Subcutaneous adipose tissue (tissue), 4 donors: ENCODE results near the gene PCK2. TPM values are rescaled to one million over a fixed set of nuclear protein-coding genes. Genes with fewer than 3 reads are reported as not detected.

Source experiments
- total RNA-seq, 4 donors: library from RNA; depleted of rRNA; stranded (reverse); fragments of >200 nt; gene quantifications; one replicate each; pipeline ENCODE4 v1.1.0, GENCODE V29; 2016
- TF ChIP-seq, protein P1 (sequence below): fragments of 450-650 bp; IDR thresholded peaks from one replicate; pipeline ENCODE4 v1.5.1; 2016; ENCODE audit warnings: low read depth, mild to moderate bottlenecking, control low read depth, antibody characterized with exemption, moderate library complexity

Gene PCK2
- total RNA-seq, 4 donors from 2014 or later: 24.0 to 125 (median 53.1) TPM

- TF ChIP-seq, protein P1, sequence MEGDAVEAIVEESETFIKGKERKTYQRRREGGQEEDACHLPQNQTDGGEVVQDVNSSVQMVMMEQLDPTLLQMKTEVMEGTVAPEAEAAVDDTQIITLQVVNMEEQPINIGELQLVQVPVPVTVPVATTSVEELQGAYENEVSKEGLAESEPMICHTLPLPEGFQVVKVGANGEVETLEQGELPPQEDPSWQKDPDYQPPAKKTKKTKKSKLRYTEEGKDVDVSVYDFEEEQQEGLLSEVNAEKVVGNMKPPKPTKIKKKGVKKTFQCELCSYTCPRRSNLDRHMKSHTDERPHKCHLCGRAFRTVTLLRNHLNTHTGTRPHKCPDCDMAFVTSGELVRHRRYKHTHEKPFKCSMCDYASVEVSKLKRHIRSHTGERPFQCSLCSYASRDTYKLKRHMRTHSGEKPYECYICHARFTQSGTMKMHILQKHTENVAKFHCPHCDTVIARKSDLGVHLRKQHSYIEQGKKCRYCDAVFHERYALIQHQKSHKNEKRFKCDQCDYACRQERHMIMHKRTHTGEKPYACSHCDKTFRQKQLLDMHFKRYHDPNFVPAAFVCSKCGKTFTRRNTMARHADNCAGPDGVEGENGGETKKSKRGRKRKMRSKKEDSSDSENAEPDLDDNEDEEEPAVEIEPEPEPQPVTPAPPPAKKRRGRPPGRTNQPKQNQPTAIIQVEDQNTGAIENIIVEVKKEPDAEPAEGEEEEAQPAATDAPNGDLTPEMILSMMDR: no peak
Observed at GRCh38 chr14:24075485-24076301, 18.4 kb upstream of the PCK2 start.

DNA sequence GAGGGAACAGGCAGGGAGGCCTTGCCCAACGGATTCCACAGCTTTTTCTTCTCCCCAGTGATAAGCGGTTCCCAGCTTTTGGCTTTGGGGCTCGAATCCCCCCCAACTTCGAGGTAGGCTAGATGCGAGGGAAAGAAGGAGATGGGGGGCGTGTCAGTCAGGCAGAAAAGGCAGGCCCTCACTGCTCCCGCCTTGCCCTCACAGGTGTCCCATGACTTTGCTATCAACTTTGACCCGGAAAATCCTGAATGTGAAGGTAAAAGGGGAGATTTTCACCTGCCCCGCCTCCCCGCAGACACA lies 17.9 kb upstream of the PCK2 start:
- TF ChIP-seq, protein P1: no peak

- TF ChIP-seq, protein P1: no peak
Observed at GRCh38 chr14:24077086-24077485, 17.0 kb upstream of the PCK2 start.

GRCh38 chr14:24078146-24078545 lies 16.0 kb upstream of the PCK2 start:
- TF ChIP-seq, protein P1: no peak

DNA sequence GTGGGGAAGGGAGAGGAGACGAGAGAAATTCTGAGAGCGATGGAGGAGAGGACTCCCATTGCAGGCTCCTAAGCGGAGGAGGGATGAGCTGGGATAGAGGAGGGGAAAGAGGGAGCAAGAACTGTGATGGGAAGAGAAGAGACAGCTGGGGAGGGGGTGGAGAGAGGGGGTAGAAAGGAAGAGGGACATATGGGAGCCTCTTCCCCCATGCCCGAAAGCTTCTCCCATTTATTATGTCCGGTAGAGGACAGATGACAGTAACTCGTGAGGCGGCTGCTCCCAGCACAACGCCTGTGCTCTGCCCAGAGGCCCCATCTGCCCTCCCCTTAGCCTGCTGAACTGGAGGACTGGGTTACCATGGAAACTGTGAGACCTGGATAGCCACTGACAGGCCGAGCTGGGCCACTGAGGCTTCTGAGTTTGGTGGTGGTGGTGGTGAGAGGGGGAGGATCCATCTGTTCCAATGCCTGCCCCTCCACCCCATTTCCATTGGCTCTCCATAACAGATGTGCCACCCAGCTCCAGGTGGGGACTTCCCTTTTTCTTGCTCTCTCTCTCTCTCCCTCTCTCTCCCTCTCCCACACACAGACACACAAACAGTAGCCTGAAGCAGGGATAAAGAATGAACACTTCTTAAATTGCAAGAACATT lies 14.5 kb upstream of the PCK2 start:
- TF ChIP-seq, protein P1: no peak

- TF ChIP-seq, protein P1: no peak
Observed at GRCh38 chr14:24080142-24080530, 14.0 kb upstream of the PCK2 start.

DNA sequence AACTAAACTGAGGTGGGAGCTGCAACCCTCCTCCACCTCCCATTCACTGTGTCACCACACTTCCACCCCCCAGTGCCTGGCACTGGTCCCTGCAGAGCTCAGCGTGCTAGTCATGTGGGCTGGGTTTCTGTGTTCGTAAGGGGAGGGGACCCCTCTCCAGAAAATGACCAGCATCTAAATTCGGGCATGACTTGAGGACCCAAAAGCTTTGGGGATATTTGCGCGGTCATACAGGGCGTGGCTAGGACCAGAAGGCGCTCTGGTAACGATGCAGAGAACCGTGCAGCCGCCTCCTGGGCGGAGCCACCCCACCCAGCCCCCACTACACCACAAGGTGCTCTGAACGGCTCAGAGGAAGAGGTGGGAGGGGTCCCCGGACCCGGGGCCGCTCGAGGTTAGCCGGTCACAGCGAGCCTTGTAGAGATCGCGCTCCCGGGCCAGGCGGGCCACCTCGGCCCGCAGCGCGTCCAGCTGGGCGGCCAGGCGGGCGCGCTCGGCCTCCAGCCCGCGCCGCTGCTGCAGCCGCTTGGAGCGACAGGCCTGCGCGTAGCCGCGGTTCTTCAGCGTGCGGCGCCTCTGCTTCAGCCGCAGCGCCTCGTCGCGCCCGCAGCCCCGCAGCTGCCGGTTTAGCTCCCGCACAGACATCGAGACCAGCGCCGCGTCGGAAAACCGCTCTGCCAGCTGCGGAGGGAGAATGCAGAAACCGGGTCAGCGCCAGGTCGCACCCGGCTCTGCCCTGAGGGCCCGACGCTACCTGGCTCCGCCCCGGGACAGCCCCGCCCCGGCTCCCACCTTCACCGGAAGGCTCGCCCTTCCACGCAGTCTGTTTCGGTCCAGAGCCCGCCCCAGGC lies 13.0 kb upstream of the PCK2 start:
- TF ChIP-seq, protein P1: no peak
